Prostate gland (tissue), 2 donors: ENCODE results near the gene CSTPP1. TPM values are rescaled to one million over a fixed set of nuclear protein-coding genes. Genes with fewer than 3 reads are reported as not detected.

ENCODE experiments used
- DNase-seq: peaks from one replicate; pipeline ENCODE4 v3.0.0-alpha.2; 2019; ENCODE audit warnings: low spot score
- H3K27ac ChIP-seq, 2 donors: fragments of 200-600 bp; sonication (generic); 2 replicates each; pipeline ENCODE4 v1.5.1; 2017 to 2019
- H3K27me3 ChIP-seq: fragments of 200-600 bp; sonication (generic); replicated peaks from 2 replicates; pipeline ENCODE4 v1.5.1; 2019; ENCODE audit not compliant: insufficient read depth
- H3K36me3 ChIP-seq, 2 donors: fragments of 200-600 bp; sonication (generic); 1 replicate in 1 of 2; 2 replicates in 1 of 2; pipeline versions ENCODE4 v1.5.1 to v1.8.1; 2017 to 2019
- H3K4me1 ChIP-seq: fragments of 200-600 bp; sonication (generic); replicated peaks from 2 replicates; pipeline ENCODE4 v1.5.1; 2019
- H3K4me3 ChIP-seq, 2 donors: fragments of 200-600 bp; sonication (generic); 2 replicates each; pipeline ENCODE4 v1.5.1; 2017 to 2019
- H3K9me3 ChIP-seq: fragments of 200-600 bp; sonication (generic); 2 replicates; pipeline ENCODE4 v1.5.1; 2017
- POLR2A ChIP-seq: fragments of 450-650 bp; IDR thresholded peaks from one replicate; pipeline ENCODE4 v1.6.1; 2016; ENCODE audit warnings: antibody characterized with exemption, mild to moderate bottlenecking
- POLR2AphosphoS5 ChIP-seq: sonication (generic); formaldehyde crosslinking; IDR thresholded peaks from one replicate; pipeline ENCODE4 v1.6.1; 2017; ENCODE audit warnings: antibody characterized with exemption
- WGBS: methylation state at CpG from one replicate; pipeline ENCODE4 v1.1.5; 2018; 5-methylcytosine and 5-hydroxymethylcytosine counted together
- intact Hi-C: fragments of 100-400 bp; cut with DNase I; formaldehyde crosslinking; loops from one replicate; pipeline ENCODE4 v1.14.2; 2022
- total RNA-seq, 2 donors: library from RNA; depleted of rRNA; stranded (reverse); fragments of >200 nt; gene quantifications; one replicate each; pipeline ENCODE4 v1.1.0, GENCODE V29; 2016
- TF ChIP-seq, protein P1 (sequence below), 4 experiments: fragments of 200-600 bp in 2 of 4; fragments of 450-650 bp in 2 of 4; sonication (generic) in 2 of 4; IDR thresholded peaks; 1 replicate in 3 of 4; 2 replicates in 1 of 4; pipeline ENCODE4 v1.5.1; 2016 to 2019; ENCODE audit warnings: antibody characterized with exemption in 4 of 4, mild to moderate bottlenecking in 2 of 4, moderate library complexity in 2 of 4

Gene CSTPP1
- total RNA-seq, 2 donors from 2014 or later: 28.5 to 47.0 TPM

DNA sequence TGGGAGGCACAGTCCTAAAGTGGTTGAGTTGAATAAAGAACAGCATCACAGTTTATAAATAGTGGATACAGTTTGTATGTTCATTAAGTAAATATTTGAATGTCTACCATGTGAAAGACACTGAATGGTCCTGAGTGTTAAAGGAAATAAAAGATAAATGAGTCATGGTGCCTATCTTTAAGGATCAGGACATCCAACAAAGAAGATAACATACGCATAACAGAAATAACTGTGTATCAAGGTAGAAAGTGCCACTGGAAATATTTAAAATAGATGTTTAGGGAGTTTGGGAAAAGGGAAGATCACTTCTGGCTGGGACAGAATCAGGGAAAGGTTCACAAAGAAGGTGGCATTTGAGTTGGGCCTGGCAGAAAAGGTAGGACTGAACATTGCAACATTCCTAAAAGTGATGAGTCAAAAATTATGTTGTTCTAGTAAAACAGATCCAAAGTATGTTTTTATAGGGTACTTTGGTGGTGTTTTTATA, 41.5 kb downstream of the CSTPP1 start:
- 63% methylated on average over 1 of the region's 1 CpG for WGBS
- Histone ChIP-seq H3K27me3 (no peaks in the 10 kb centered on the region), H3K36me3 (no peaks in the 10 kb centered on the region), H3K27ac (no peak overlapping the region), H3K4me3 (no peak overlapping the region), H3K4me1 (no peaks in the 10 kb centered on the region), H3K9me3 (no peaks in the 10 kb centered on the region)
- intact Hi-C loops: no loop called here
- TF ChIP-seq POLR2A (no peak), POLR2AphosphoS5 (no peak)
- TF ChIP-seq, protein P1, sequence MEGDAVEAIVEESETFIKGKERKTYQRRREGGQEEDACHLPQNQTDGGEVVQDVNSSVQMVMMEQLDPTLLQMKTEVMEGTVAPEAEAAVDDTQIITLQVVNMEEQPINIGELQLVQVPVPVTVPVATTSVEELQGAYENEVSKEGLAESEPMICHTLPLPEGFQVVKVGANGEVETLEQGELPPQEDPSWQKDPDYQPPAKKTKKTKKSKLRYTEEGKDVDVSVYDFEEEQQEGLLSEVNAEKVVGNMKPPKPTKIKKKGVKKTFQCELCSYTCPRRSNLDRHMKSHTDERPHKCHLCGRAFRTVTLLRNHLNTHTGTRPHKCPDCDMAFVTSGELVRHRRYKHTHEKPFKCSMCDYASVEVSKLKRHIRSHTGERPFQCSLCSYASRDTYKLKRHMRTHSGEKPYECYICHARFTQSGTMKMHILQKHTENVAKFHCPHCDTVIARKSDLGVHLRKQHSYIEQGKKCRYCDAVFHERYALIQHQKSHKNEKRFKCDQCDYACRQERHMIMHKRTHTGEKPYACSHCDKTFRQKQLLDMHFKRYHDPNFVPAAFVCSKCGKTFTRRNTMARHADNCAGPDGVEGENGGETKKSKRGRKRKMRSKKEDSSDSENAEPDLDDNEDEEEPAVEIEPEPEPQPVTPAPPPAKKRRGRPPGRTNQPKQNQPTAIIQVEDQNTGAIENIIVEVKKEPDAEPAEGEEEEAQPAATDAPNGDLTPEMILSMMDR (IDR thresholded peaks at IDR 0.05): no peak
- DNase-seq: no peak

DNA sequence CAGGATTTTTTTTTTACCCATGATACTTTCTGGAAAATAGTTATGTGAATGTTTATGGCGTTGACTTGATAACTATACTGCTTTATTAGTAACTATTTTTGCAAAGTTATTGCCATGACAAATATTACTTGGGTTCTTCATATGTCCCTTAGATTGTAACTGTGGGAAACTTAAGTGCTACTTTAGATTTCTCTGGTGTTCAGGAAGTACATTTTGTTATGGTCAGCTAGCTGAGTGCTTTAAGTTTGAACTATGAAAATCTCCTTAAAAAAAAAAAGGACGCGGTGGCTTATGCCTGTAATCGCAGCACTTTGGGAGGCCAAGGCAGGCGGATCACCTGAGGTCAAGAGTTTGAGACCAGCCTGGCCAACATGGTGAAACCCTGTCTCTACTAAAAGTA, 42.8 kb downstream of the CSTPP1 start:
- Histone ChIP-seq H3K27me3 (no peaks in the 10 kb centered on the region), H3K4me1 (no peaks in the 10 kb centered on the region), H3K4me3 (no peak overlapping the region), H3K27ac (no peak overlapping the region), H3K9me3 (no peaks in the 10 kb centered on the region), H3K36me3 (no peaks in the 10 kb centered on the region)
- WGBS: 75% methylated on average over 5 of the region's 5 CpGs
- intact Hi-C loops: no loop called here
- TF ChIP-seq, protein P1 (IDR thresholded peaks at IDR 0.05): no peak
- TF ChIP-seq POLR2AphosphoS5: no peak
- no peak for TF ChIP-seq POLR2A
- DNase-seq: no peak

DNA sequence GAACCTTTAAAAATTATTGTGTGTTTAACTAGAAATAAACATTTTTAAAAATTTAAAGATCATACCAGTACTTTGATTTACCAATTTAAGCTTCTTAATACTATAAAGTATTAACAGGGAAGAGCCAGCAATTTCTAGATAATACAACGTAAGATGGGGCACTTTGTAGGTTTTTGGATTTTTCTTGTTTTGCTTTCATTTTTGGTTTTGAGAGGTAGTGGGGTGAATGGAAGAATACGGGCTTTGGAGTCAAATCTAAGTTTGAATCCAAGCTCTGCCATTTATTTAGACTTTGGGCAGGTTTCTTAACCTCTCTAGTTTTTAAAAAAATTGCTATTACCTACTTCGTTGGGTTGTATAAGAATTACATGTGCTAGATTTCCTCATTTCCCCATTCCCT, 44.9 kb downstream of the CSTPP1 start:
- DNase-seq: no peak
- no peaks in the 10 kb centered on the region for H3K36me3 ChIP-seq
- no peak for TF ChIP-seq POLR2AphosphoS5
- TF ChIP-seq, protein P1 (IDR thresholded peaks at IDR 0.05): no peak
- no peak for TF ChIP-seq POLR2A
- intact Hi-C loops: no loop called here
- H3K27ac ChIP-seq: no peak overlapping the region
- no peaks in the 10 kb centered on the region for H3K27me3 ChIP-seq
- H3K9me3 ChIP-seq: no peaks in the 10 kb centered on the region
- H3K4me1 ChIP-seq: no peaks in the 10 kb centered on the region
- WGBS: 88% methylated on average over 3 of the region's 3 CpGs
- H3K4me3 ChIP-seq: no peak overlapping the region

DNA sequence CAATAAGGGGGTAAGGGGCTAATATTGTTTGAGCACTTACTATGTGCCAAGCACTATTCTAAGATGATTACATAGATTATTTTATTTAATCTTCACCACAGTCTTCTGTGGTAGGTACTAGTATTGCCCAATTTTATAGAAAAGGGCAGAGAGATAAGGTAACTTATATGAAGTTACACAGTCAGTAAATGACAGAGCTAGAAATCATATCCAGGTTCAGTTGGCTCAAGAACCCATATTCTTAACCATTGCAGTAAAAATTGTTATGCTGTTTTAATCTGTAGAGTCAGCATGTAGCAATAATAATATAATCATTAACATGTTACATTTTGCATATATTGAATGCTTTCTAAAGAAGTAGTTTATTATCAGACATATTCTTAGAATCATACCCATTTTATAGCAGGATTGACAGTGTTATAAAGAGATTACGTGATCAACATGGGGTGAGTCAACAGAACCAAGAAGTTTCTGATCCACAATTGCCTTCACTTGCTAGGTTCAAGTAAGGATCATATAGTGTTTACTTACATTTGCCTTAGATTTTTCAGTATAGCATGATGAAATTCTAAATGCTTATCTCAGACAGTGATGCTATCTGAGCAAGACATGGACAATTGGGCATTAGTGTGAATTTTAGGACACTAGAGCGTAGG, 46.4 kb downstream of the CSTPP1 start:
- no peaks in the 10 kb centered on the region for H3K36me3 ChIP-seq
- H3K27me3 ChIP-seq: no peaks in the 10 kb centered on the region
- H3K27ac ChIP-seq: no peak overlapping the region
- H3K4me1 ChIP-seq: no peaks in the 10 kb centered on the region
- 93% methylated on average over 2 of the region's 2 CpGs for WGBS
- TF ChIP-seq POLR2AphosphoS5 (no peak), POLR2A (no peak)
- TF ChIP-seq, protein P1 (IDR thresholded peaks at IDR 0.05): no peak
- no peak overlapping the region for H3K4me3 ChIP-seq
- DNase-seq: no peak
- intact Hi-C loops: no loop called here
- H3K9me3 ChIP-seq: no peaks in the 10 kb centered on the region

DNA sequence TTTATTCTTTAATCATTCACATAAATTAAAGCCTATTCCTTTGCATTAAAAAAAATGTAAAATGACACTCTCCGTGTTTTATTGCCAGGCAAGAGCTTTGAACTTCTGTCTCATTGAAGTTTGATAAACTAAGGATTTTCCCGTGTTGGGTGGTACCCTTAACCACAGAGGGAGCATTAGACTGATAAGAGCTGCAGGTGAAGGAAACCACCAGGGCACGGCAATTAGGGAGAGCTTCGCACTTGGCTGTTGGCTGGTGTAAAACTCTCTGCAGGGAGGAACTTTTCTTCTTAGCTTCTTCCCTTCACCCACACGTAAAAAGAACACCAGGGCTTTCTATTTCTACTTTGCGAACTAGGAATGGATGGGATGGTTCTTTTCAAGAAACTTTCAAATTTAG, 47.0 kb downstream of the CSTPP1 start:
- TF ChIP-seq POLR2A (no peak), POLR2AphosphoS5 (no peak)
- TF ChIP-seq, protein P1 (IDR thresholded peaks at IDR 0.05): no peak
- Histone ChIP-seq H3K36me3 (no peaks in the 10 kb centered on the region), H3K27ac (no peak overlapping the region), H3K4me1 (no peaks in the 10 kb centered on the region), H3K4me3 (no peak overlapping the region), H3K9me3 (no peaks in the 10 kb centered on the region), H3K27me3 (no peaks in the 10 kb centered on the region)
- 72% methylated on average over 6 of the region's 6 CpGs for WGBS
- no peak for DNase-seq
- intact Hi-C loops: no loop called here
